ENCODE data around the gene COX7B.
"Not testable (repeated sequence)": the region's sequence is repeated elsewhere in the genome, so short reads cannot be mapped to it uniquely, and the experiment has no call there.

Gene COX7B

DNA sequence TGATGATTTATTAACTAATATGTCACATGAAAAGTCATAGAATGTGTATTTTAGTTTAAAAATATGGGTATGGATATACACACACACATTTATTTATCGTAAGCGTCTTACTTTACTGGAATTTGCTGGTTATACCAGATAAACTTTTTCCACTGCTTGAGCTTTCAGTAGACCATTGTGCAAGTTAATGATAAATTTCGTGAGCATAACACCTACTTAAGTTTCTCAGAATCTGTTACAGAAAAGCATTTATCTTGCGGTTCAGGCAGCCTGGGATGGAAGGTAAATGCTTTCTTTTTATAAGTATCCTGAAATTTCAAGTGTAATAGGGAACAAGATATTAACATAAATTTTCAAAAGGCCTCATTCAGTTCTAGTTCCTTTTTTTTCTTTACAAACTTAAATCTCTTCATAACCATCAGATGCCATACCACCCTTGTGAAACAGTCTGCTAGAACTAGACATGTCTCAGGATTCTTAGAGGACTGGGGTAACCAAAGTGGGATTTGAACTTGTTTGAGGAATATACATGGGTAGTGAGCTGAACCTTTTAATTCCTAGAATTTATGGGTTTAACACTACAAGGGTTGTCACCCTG, 38.9 kb downstream of the COX7B start:
- DNase-seq: no peak
- intact Hi-C loops (cut with DNase I): no loop called here

DNA sequence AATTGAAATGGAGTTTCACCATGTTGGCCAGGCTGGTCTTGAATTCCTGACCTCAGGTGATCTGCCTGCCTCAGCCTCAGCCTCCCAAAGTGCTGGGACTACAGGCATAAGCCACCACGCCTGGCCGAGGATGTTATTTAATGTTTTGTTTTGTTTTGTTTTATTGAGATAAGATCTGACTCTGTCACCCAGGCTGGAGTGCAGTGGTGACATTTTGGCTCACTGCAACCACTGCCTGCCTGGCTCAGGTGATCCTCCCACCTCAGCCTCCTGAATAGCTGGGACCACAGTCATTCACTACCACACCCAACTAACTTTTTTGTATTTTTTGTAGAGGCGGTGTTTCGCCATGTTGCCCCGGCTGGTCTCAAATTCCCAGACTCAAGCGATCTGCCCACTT, 45.8 kb downstream of the COX7B start:
- DNase-seq; intact Hi-C loops (cut with DNase I): not testable (repeated sequence)

DNA sequence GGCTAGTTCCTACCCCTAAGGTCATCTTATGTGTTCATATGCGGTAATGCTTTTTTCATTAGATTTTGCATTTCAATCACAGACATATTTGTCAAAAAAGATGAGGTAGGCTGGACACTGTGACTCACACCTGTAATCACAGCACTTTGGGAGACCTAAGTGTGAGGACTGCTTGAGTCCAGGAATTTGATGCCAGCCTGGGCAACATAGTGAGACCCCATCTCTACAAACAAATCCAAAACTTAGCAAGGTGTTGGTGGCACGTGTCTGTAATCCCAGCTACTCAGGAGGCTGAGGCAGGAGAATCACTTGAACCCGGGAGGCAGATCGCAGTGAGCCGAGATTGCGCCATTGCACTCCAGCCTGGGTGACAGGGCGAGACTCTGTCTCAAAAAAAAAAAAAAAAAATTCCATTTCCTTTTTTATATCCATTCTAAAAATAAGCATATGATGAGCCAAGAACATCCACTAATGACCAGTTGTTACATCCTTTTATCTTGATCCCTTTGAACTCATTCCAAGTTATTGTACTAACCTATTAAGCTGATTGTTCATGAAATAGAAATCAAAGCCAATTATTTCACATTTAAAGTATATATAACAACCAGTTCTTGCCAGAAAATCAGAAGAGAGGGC, 46.8 kb downstream of the COX7B start:
- intact Hi-C loops (cut with DNase I): no loop called here
- no peak for DNase-seq

DNA sequence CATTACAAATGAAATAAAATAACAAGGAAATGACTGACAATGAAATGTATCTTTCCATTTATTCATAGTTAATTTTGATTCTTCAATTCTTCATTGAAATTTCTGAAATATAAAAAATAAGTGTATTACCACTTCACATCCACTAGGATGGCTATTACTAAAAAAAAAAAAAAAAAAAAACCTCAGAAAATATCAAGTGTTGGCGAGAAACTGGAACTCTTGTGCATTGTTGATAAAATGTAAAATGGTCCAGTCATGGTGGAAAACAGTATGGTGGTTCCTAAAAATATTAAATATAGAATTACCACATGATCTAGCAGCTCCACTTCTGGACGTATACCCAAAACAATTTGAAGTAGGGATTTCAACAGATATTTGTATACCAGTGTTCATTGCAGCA, 47.3 kb downstream of the COX7B start:
- no peak for DNase-seq
- intact Hi-C loops (cut with DNase I): no loop called here

DNA sequence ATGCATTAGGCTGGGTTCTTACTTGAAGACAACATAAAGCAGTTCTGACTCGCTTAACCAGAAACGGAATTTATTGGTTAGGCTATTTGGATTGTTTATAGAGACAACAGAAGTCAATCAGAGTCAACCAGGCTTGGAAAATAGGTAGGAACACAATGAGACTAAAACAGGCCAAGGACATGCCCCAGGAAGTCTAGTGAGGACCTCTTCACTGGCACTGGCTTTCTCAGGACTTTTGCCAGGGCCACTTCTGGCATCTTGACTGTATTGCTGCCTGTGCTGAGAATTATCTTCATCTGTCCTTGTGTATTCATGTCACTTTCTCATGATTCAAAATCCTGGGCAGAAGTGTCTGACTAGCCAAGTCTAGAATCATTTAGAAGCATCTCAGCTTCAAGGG, 50.6 kb downstream of the COX7B start:
- intact Hi-C loops (cut with DNase I): no loop called here
- DNase-seq: no peak

DNA sequence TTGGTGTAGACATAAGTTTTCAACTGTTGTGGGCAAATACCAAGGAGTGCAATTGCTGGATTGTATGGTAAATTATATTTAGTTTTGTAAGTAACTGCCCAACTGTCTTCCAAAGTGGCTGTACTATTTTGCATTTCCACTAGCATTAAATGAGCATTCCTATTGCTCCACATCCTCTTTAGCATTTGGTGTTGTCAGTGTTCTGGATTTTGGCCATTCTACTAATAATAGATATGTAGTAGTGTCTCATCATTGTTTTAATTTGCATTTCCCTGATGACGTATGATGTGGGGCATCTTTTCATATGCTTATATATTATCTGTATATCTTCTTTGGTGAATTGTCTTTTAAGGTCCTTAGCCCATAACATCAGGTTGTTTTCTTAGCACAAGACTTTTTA, 52.9 kb downstream of the COX7B start:
- intact Hi-C loops (cut with DNase I): no loop called here

DNA sequence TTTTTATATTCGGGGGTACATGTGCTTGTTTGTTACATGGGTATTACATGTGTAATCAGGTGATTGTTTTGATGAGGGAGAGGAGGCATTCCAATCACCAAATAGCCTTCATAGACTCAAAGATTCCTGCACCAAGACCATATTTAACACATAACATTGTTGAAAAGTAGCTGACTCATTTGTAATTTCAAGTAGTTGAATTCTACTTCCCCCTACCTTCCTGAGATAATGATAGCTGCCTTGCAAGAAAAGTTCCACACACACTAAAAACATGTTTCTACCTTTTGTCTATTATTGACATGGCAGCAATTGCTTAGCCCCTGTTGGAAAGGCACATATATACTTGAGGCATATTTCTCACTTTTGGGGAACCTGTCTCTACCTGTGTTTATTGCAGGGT, 54.0 kb downstream of the COX7B start:
- no peak for DNase-seq

More for the DNA sequence above, 52.9 kb downstream of the COX7B start:
- no peak for DNase-seq

DNA sequence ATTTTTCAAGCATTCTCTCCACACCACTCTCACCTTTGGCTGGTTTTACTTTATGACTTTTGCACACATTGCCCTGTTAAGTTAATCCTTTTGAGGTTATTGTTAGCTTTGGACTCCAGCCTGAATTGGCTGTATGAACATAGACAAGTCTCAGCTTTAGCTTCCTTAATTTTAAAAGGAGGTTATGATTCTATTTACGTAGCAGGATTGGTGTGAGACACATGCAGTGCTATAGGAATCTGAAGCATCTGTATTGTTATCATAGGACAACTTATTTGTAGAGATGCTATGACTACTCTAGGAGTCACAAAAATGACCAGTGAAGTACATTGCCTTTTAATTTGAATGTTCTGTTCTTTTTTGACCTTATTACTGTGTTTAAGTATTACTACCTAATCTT, 54.4 kb downstream of the COX7B start:
- intact Hi-C loops (cut with DNase I): no loop called here

More for the DNA sequence above, 54.0 kb downstream of the COX7B start:
- intact Hi-C loops (cut with DNase I): no loop called here

More for the DNA sequence above, 54.4 kb downstream of the COX7B start:
- no peak for DNase-seq

Measured in posterior cingulate gyrus (tissue), 11 donors.